Tibial nerve (tissue), 4 donors: ENCODE measurements around the gene ATXN7L1.

Source experiments
- CTCF ChIP-seq, 5 experiments: fragments of 200-600 bp in 3 of 5; fragments of 450-650 bp in 2 of 5; sonication (generic) in 3 of 5; IDR thresholded peaks; one replicate each; pipeline ENCODE4 v1.5.1; 2016 to 2019; ENCODE audit warnings: antibody characterized with exemption in 5 of 5, mild to moderate bottlenecking in 3 of 5, moderate library complexity in 2 of 5
- EP300 ChIP-seq, 2 donors: sonication (generic); formaldehyde crosslinking; IDR thresholded peaks; one replicate each; pipeline ENCODE4 v1.6.1; 2017; ENCODE audit warnings: antibody characterized with exemption in 2 of 2, mild to moderate bottlenecking in 1 of 2
- POLR2A ChIP-seq, 2 donors: fragments of 450-650 bp; IDR thresholded peaks; one replicate each; pipeline ENCODE4 v1.6.1; 2017; ENCODE audit warnings: antibody characterized with exemption in 2 of 2, mild to moderate bottlenecking in 2 of 2, moderate library complexity in 2 of 2

- TF ChIP-seq CTCF (IDR thresholded peaks at IDR 0.05) (no peak), POLR2A (IDR thresholded peaks at IDR 0.05) (no peak), EP300 (IDR thresholded peaks at IDR 0.05) (no peak)
These were observed 109.9 kb downstream of the ATXN7L1 start for GRCh38 chr7:105766421-105767073.
